Body of pancreas (tissue), 4 donors: ENCODE results near the gene JPH2.

Experiments
- CTCF ChIP-seq, 7 experiments: fragments of 450-650 bp in 4 of 7; fragments of 200-600 bp in 3 of 7; sonication (generic) in 3 of 7; IDR thresholded peaks; one replicate each; pipeline ENCODE4 v1.5.1; 2016 to 2019; ENCODE audit warnings: antibody characterized with exemption in 7 of 7
- POLR2A ChIP-seq, 3 donors: fragments of 450-650 bp; IDR thresholded peaks; one replicate each; pipeline ENCODE4 v1.6.1; 2016; ENCODE audit warnings: antibody characterized with exemption in 3 of 3, mild to moderate bottlenecking in 2 of 3

GRCh38 chr20:44095831-44096230, 91.2 kb downstream of the JPH2 start:
- no peak for TF ChIP-seq CTCF (IDR thresholded peaks at IDR 0.05)
- TF ChIP-seq POLR2A (IDR thresholded peaks at IDR 0.05): no peak
